ENCODE measurements around the gene ADAMTSL4. TPM values are rescaled to one million over a fixed set of nuclear protein-coding genes. Genes with fewer than 3 reads are reported as not detected.

ADAMTSL4 gene
- total and polyA plus RNA-seq, 9 of the 15 experiments (the other 6 are each of a cell fraction or from before 2014, with no cell fraction given), result 12.7 to 212 (median 35.6) TPM

- H3K27ac ChIP-seq (ENCODE audit: extremely low read depth, low read depth, low read length), result peak overlapping the region; percentile 87
- intact Hi-C loops (cut with micrococcal nuclease) (loop anchor here (2.0 to 5.0 kb wide), 2 partner anchors 39 to 232 kb away; no protein-coding TSS in a partner anchor), in situ Hi-C loops (cut with MboI) (no loop called here)
- H3K4me2 ChIP-seq (ENCODE audit: insufficient read depth, low read length), result peak overlapping the region; percentile 86
- POLR2A ChIA-PET, result interaction anchor here (0.5 to 11.0 kb wide), 44 partner anchors 9 to 913 kb away, joined by 3 to 148 read pairs (median 4); partner anchors contain the start of genes C1orf56, CERS2, CTSK and ENSA
- peaks cover 39% of the 10 kb centered on the region for H3K36me3 ChIP-seq (ENCODE audit: control insufficient read depth, insufficient read depth, low read length)
- peak overlapping the region; percentile 76 for H2AFZ ChIP-seq (ENCODE audit: low read depth, low read length)
- FAIRE-seq (peak; percentile 42), ATAC-seq (no peak), DNase-seq (ENCODE audit: extremely low read depth in 1 of 4, low spot score in 3 of 4) (no peak)
- CTCF ChIA-PET (ENCODE audit: low intra/inter-chr PET ratio), result no interaction called here
- peak overlapping the region; percentile 98 for H3K4me3 ChIP-seq
- no peaks in the 10 kb centered on the region for H3K9me3 ChIP-seq (replicated peaks; ENCODE audit: control insufficient read depth, insufficient read depth, low read depth, low read length)
- H4K20me1 ChIP-seq (replicated peaks; ENCODE audit: control insufficient read depth, insufficient read depth, low read length), result peaks cover 38% of the 10 kb centered on the region
- H3K27me3 ChIP-seq (ENCODE audit: control insufficient read depth in 2 of 2, insufficient read depth in 2 of 2, low read length in 2 of 2), result no peaks in the 10 kb centered on the region
- H3K9ac ChIP-seq (ENCODE audit: insufficient read depth in 1 of 2, low read depth in 2 of 2, low read length in 2 of 2), result peak overlapping the region; percentile 81 to 90
- no peaks in the 10 kb centered on the region for H3K9me1 ChIP-seq (ENCODE audit: control insufficient read depth, insufficient read depth, low read length)
- H3K79me2 ChIP-seq (ENCODE audit: control insufficient read depth, insufficient read depth, low read length), result peaks cover 53% of the 10 kb centered on the region
- TSS peak; percentile 91 for BruUV-seq (replicated peaks)
- WGBS (ENCODE audit: insufficient coverage, low coverage, missing lambda C conversion rate), result 42% methylated on average over 14 of the region's 15 CpGs
- H3K4me1 ChIP-seq (replicated peaks in 1 of 2; ENCODE audit: control insufficient read depth in 2 of 2, insufficient read depth in 2 of 2, low read length in 2 of 2), result peaks cover 10 to 14% of the 10 kb centered on the region in 2 experiments; a peak in 4 of 5 replicates
- no peak for TF ChIP-seq SMAD1 (IDR thresholded peaks at IDR 0.05; ENCODE audit: low read depth, low read length, partially characterized antibody)
- TF ChIP-seq ZNF23 (CRISPR knock-in tag; IDR thresholded peaks at IDR 0.05), result no peak
- no peak for TF ChIP-seq E2F4 (CRISPR knock-in tag; IDR thresholded peaks at IDR 0.05; ENCODE audit: low read depth)
- TF ChIP-seq, protein P1, sequence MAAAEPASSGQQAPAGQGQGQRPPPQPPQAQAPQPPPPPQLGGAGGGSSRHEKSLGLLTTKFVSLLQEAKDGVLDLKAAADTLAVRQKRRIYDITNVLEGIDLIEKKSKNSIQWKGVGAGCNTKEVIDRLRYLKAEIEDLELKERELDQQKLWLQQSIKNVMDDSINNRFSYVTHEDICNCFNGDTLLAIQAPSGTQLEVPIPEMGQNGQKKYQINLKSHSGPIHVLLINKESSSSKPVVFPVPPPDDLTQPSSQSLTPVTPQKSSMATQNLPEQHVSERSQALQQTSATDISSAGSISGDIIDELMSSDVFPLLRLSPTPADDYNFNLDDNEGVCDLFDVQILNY (CRISPR knock-in tag; IDR thresholded peaks at IDR 0.05), result 0 out of 2 replicates have a peak, but pooled peaks have one; percentile 32
- no peak for TF ChIP-seq U2AF1 (optimal IDR thresholded peaks at IDR 0.05; ENCODE audit: low read depth, low read length)
- no peak for TF ChIP-seq HDAC2 (IDR thresholded peaks at IDR 0.05)
- TF ChIP-seq, protein P2, sequence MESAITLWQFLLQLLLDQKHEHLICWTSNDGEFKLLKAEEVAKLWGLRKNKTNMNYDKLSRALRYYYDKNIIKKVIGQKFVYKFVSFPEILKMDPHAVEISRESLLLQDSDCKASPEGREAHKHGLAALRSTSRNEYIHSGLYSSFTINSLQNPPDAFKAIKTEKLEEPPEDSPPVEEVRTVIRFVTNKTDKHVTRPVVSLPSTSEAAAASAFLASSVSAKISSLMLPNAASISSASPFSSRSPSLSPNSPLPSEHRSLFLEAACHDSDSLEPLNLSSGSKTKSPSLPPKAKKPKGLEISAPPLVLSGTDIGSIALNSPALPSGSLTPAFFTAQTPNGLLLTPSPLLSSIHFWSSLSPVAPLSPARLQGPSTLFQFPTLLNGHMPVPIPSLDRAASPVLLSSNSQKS (CRISPR knock-in tag; IDR thresholded peaks at IDR 0.05), result no peak
- peak in 1 of 2 experiments; percentile 53; a peak in 2 of 4 replicates for TF ChIP-seq KDM1A (IDR thresholded peaks at IDR 0.05)
- peak; percentile 20 for TF ChIP-seq POLR2B (IDR thresholded peaks at IDR 0.05; ENCODE audit: low read depth, partially characterized antibody)
- no peak for TF ChIP-seq HDAC3 (IDR thresholded peaks at IDR 0.05; ENCODE audit: borderline replicate concordance, partially characterized antibody)
- TF ChIP-seq ARNT (IDR thresholded peaks at IDR 0.05), result peak in 1 of 2 experiments; percentile 29; a peak in 1 of 4 replicates
- TF ChIP-seq PURB (CRISPR knock-in tag; IDR thresholded peaks at IDR 0.05; ENCODE audit: low read depth), result no peak
- TF ChIP-seq ATF1 (CRISPR knock-in tag; IDR thresholded peaks at IDR 0.05), result no peak
- TF ChIP-seq ATF1 (tag; IDR thresholded peaks at IDR 0.05), result no peak
- TF ChIP-seq SMARCA5 (IDR thresholded peaks at IDR 0.05), result 0 out of 2 replicates have a peak, but pooled peaks have one; percentile 38
- no peak for TF ChIP-seq CAMTA2 (CRISPR knock-in tag; conservative IDR thresholded peaks at IDR 0.05)
- TF ChIP-seq, protein P3, sequence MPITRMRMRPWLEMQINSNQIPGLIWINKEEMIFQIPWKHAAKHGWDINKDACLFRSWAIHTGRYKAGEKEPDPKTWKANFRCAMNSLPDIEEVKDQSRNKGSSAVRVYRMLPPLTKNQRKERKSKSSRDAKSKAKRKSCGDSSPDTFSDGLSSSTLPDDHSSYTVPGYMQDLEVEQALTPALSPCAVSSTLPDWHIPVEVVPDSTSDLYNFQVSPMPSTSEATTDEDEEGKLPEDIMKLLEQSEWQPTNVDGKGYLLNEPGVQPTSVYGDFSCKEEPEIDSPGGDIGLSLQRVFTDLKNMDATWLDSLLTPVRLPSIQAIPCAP (CRISPR knock-in tag; IDR thresholded peaks at IDR 0.05; ENCODE audit: borderline replicate concordance), result no peak
- peak; percentile 36; the same call in 1 of the 2 replicates for TF ChIP-seq ZNF511 (CRISPR knock-in tag; IDR thresholded peaks at IDR 0.05)
- TF ChIP-seq HDAC1 (IDR thresholded peaks at IDR 0.05), result no peak
These were observed 30.9 kb downstream of the ADAMTSL4 start for GRCh38 chr1:150579945-150580642.

Data from K562 (cell line).